Amniotic stem cell (primary cell): ENCODE results near the gene LIFR.

ENCODE experiments used
- DNase-seq: peaks from one replicate; lab custom pipeline; 2025; lab: John Stamatoyannopoulos, UW

LIFR gene

GRCh38 chr5:38515092-38515491, 41.4 kb downstream of the LIFR start:
- no peak for DNase-seq

- DNase-seq, result peak; percentile 48
Measured at GRCh38 chr5:38509185-38509584, 47.3 kb downstream of the LIFR start.

GRCh38 chr5:38506302-38506701, 50.1 kb downstream of the LIFR start:
- no peak for DNase-seq

GRCh38 chr5:38500573-38501260, 55.7 kb downstream of the LIFR start:
- DNase-seq, result no peak

GRCh38 chr5:38497946-38498345, 58.5 kb downstream of the LIFR start:
- no peak for DNase-seq

GRCh38 chr5:38494763-38495162, 61.7 kb downstream of the LIFR start:
- DNase-seq, result no peak

- DNase-seq, result no peak
Measured at GRCh38 chr5:38494175-38494574, 62.3 kb downstream of the LIFR start.

GRCh38 chr5:38483805-38484398, 72.5 kb downstream of the LIFR start:
- no peak for DNase-seq

- DNase-seq, result no peak
Measured at GRCh38 chr5:38479315-38479904, 77.0 kb downstream of the LIFR start.

- no peak for DNase-seq
Measured at GRCh38 chr5:38478878-38479277, 77.6 kb downstream of the LIFR start.

GRCh38 chr5:38478166-38478565, 78.3 kb downstream of the LIFR start:
- no peak for DNase-seq

- no peak for DNase-seq
Measured at GRCh38 chr5:38473008-38473407, 83.4 kb downstream of the LIFR start.

- no peak for DNase-seq
Measured at GRCh38 chr5:38472541-38472940, 83.9 kb downstream of the LIFR start.

GRCh38 chr5:38471709-38472108, 84.7 kb downstream of the LIFR start:
- DNase-seq, result no peak

- no peak for DNase-seq
Measured at GRCh38 chr5:38469707-38470267, 86.7 kb downstream of the LIFR start.

- DNase-seq, result no peak
Measured at GRCh38 chr5:38468978-38469706, 87.3 kb downstream of the LIFR start.

GRCh38 chr5:38468202-38468673, 88.2 kb downstream of the LIFR start:
- peak; percentile 44 for DNase-seq

- DNase-seq, result no peak
Measured at GRCh38 chr5:38467353-38468040, 88.9 kb downstream of the LIFR start.

GRCh38 chr5:38466424-38467189, 89.8 kb downstream of the LIFR start:
- DNase-seq, result no peak

- DNase-seq, result no peak
Measured at GRCh38 chr5:38465702-38466423, 90.6 kb downstream of the LIFR start.
